HEK293T (cell line): ENCODE results near the gene BBS9.

Experiments used
- BHLHE40 ChIP-seq: fragments of 450-650 bp; IDR thresholded peaks from 2 replicates; pipeline ENCODE4 v1.6.1; 2016; ENCODE audit warnings: mild to moderate bottlenecking, moderate library complexity, borderline replicate concordance
- HDGF ChIP-seq: fragments of 450-650 bp; IDR thresholded peaks from 2 replicates; pipeline ENCODE4 v1.6.1; 2017; ENCODE audit warnings: antibody characterized with exemption, borderline replicate concordance
- NFRKB ChIP-seq: fragments of 450-650 bp; IDR thresholded peaks from 2 replicates; pipeline ENCODE4 v1.6.1; 2016; ENCODE audit warnings: mild to moderate bottlenecking, moderate library complexity

GRCh38 chr7:33418251-33418701 is 288.9 kb downstream of the BBS9 start:
- TF ChIP-seq BHLHE40 (no peak), HDGF (no peak), NFRKB (no peak)
